LNCaP clone FGC (cell line): Measurements from ENCODE around the gene ZAR1L.
"Not testable (repeated sequence)": the region's sequence is repeated elsewhere in the genome, so short reads cannot be mapped to it uniquely, and the experiment has no call there.

ENCODE experiments used
- DNase-seq: peaks from one replicate; pipeline ENCODE4 v3.0.0-alpha.2; 2011; ENCODE audit warnings: low read depth
- H3K4me3 ChIP-seq: 2 replicates; pipeline ENCODE4 v1.5.1; 2011; ENCODE audit warnings: mild to moderate bottlenecking, low read depth, low read length, control low read depth
- CTCF ChIP-seq: IDR thresholded peaks from 2 replicates; pipeline ENCODE4 v1.5.1; 2012; ENCODE audit warnings: mild to moderate bottlenecking; ENCODE audit not compliant: control insufficient read depth, insufficient read depth; ENCODE audit errors: extremely low read depth

Gene ZAR1L

GRCh38 chr13:32315238-32316027, at the start of gene ZAR1L, which contains the start of gene BRCA2:
ZAR1L (minus strand) TSS chr13:32315363; CDS start chr13:32311925, 3,438 bp downstream.
BRCA2 (plus strand) TSS chr13:32315508; CDS start chr13:32316461, 953 bp downstream.
- H3K4me3 ChIP-seq: peak within 1 kb of the TSS; percentile 77
- no peak for TF ChIP-seq CTCF
- DNase-seq: no peak

GRCh38 chr13:32362574-32362973, 47.4 kb upstream of the ZAR1L start:
- no peak for DNase-seq
- TF ChIP-seq CTCF: no peak
- no peak overlapping the region for H3K4me3 ChIP-seq

- H3K4me3 ChIP-seq, DNase-seq: not testable (repeated sequence)
Measured at GRCh38 chr13:32355935-32356334, 40.8 kb upstream of the ZAR1L start.

- no peak for DNase-seq
- H3K4me3 ChIP-seq: no peak overlapping the region
- no peak for TF ChIP-seq CTCF
Measured at GRCh38 chr13:32354040-32354439, 38.9 kb upstream of the ZAR1L start.

- DNase-seq, H3K4me3 ChIP-seq: not testable (repeated sequence)
Measured at GRCh38 chr13:32350839-32351441, 35.8 kb upstream of the ZAR1L start.

GRCh38 chr13:32347651-32348050, 32.5 kb upstream of the ZAR1L start:
- no peak overlapping the region for H3K4me3 ChIP-seq
- DNase-seq: no peak
- TF ChIP-seq CTCF: no peak

GRCh38 chr13:32340914-32341313, 25.8 kb upstream of the ZAR1L start:
- no peak for DNase-seq
- no peak for TF ChIP-seq CTCF
- H3K4me3 ChIP-seq: no peak overlapping the region

- TF ChIP-seq CTCF: no peak
- no peak for DNase-seq
- H3K4me3 ChIP-seq: no peak overlapping the region
Measured at GRCh38 chr13:32334671-32335070, 19.5 kb upstream of the ZAR1L start.
